Measurements from ENCODE around the gene AKR1C2. TPM values are rescaled to one million over a fixed set of nuclear protein-coding genes. Genes with fewer than 3 reads are reported as not detected.

Gene AKR1C2
- total RNA-seq, 3 donors from 2014 or later (not counting 1 experiment from before 2014, with no cell fraction given): not detected

DNA sequence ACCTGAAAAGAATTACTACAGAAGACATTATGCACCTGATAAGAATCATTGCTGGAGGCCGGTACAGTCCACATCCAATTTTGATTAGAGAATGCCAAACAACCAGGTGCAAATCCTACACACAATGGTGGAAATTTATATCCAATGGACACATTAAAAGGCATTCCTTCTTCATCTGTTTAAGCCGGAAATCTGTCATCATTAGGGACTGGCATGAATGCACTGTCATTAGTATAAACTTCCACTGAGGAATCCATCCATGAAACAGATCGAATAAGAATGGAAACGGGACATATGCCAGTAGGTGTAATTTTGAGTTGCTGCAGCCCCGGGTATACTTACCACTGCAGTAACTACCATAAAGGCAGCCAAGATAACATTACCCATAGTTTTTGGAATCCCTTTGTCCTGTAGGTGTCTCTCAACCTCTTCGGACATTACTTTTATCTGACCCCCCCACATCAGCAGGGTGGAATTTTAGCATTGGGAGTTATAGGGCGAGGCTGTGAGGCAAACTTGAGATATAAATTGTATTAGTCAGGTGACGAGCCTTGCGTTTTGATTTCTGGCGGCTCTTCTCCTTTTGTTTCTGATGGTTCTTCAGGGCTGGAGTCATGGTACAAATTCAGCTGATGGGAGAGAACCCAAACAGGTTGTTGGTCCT lies 36.5 kb upstream of the AKR1C2 start:
- H3K4me1 Mint-ChIP-seq: peaks cover 9 to 12% of the 10 kb centered on the region in 2 donors
- no peaks in the 10 kb centered on the region for H3K36me3 Mint-ChIP-seq
- no peaks in the 10 kb centered on the region for H3K27me3 ChIP-seq (ENCODE audit: control insufficient read depth, insufficient read depth, low read length)
- ATAC-seq (no peak), DNase-seq (no peak)
- 95% methylated on average over 8 of the region's 10 CpGs for WGBS (ENCODE audit: insufficient coverage)
- H3K9me3 ChIP-seq (ENCODE audit: control insufficient read depth, insufficient read depth, low read length): no peaks in the 10 kb centered on the region
- no peaks in the 10 kb centered on the region for H3K4me1 ChIP-seq (ENCODE audit: control insufficient read depth, insufficient read depth, low read length)
- peaks cover 2 to 11% of the 10 kb centered on the region in 2 donors for H3K27me3 Mint-ChIP-seq (ENCODE audit: low read depth in 2 of 2)
- peaks cover 2 to 6% of the 10 kb centered on the region in 2 donors for H3K9me3 Mint-ChIP-seq
- no peaks in the 10 kb centered on the region for H3K36me3 ChIP-seq (ENCODE audit: control insufficient read depth, insufficient read depth, low read length)
- no peak overlapping the region for H3K4me3 Mint-ChIP-seq
- TF ChIP-seq, protein P1, sequence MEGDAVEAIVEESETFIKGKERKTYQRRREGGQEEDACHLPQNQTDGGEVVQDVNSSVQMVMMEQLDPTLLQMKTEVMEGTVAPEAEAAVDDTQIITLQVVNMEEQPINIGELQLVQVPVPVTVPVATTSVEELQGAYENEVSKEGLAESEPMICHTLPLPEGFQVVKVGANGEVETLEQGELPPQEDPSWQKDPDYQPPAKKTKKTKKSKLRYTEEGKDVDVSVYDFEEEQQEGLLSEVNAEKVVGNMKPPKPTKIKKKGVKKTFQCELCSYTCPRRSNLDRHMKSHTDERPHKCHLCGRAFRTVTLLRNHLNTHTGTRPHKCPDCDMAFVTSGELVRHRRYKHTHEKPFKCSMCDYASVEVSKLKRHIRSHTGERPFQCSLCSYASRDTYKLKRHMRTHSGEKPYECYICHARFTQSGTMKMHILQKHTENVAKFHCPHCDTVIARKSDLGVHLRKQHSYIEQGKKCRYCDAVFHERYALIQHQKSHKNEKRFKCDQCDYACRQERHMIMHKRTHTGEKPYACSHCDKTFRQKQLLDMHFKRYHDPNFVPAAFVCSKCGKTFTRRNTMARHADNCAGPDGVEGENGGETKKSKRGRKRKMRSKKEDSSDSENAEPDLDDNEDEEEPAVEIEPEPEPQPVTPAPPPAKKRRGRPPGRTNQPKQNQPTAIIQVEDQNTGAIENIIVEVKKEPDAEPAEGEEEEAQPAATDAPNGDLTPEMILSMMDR (IDR thresholded peaks at IDR 0.05): no peak
- no peak overlapping the region for H3K27ac ChIP-seq (ENCODE audit: low read length)
- no peak overlapping the region for H3K4me3 ChIP-seq (ENCODE audit: low read length)
- no peak overlapping the region for H3K27ac Mint-ChIP-seq
- intact Hi-C loops (cut with micrococcal nuclease): no loop called here

DNA sequence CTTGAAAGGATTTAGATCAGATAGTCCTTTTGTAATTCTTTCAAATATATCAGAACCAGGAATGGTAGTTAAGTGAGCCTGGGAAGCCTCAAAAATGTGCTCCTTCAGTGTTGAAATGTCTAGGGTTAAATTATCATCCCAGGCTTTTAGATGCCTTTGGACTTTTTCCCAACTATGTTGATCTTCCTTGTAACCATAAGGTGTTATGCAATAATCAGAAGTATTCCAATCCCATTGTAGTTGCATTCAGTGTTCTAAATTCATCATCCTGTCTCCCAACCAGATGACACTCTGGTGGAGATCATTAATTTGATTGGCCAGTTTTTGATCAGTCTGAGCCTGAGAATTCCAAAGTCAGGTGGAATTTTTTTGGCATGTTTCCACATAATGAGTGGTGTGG lies 35.1 kb upstream of the AKR1C2 start:
- H3K9me3 ChIP-seq (ENCODE audit: control insufficient read depth, insufficient read depth, low read length): peaks cover 7% of the 10 kb centered on the region
- ATAC-seq: no peak
- peaks cover 3 to 9% of the 10 kb centered on the region in 2 donors for H3K9me3 Mint-ChIP-seq
- no peak for DNase-seq
- no peak overlapping the region for H3K27ac Mint-ChIP-seq
- H3K36me3 ChIP-seq (ENCODE audit: control insufficient read depth, insufficient read depth, low read length): no peaks in the 10 kb centered on the region
- H3K4me3 Mint-ChIP-seq: no peak overlapping the region
- H3K27me3 Mint-ChIP-seq (ENCODE audit: low read depth in 2 of 2): peaks cover 2 to 11% of the 10 kb centered on the region in 2 donors
- TF ChIP-seq, protein P1 (IDR thresholded peaks at IDR 0.05): no peak
- no peaks in the 10 kb centered on the region for H3K27me3 ChIP-seq (ENCODE audit: control insufficient read depth, insufficient read depth, low read length)
- peaks cover 7% of the 10 kb centered on the region for H3K36me3 Mint-ChIP-seq
- intact Hi-C loops (cut with micrococcal nuclease): no loop called here
- no peak overlapping the region for H3K27ac ChIP-seq (ENCODE audit: low read length)
- H3K4me1 Mint-ChIP-seq: peaks cover 9 to 12% of the 10 kb centered on the region in 2 donors
- H3K4me3 ChIP-seq (ENCODE audit: low read length): no peak overlapping the region
- no peaks in the 10 kb centered on the region for H3K4me1 ChIP-seq (ENCODE audit: control insufficient read depth, insufficient read depth, low read length)

DNA sequence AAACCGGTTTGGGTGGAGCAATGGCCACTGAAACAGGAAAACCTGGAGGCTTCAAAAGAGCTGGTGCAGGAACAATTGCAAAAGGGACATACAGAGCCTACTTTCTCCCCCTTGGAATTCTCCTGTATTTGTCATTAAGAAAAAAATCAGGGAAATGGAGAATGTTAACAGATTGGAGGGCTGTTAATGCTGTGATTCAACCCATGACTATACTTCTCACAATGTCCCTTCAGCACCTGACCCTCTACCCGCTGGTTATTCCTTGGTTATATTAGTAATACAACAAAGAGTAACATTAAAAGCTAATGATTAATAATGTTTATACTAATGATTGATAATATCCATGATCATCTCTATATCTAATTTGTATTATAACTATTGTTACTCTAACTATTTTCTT lies 34.4 kb upstream of the AKR1C2 start:
- Mint-ChIP-seq H3K27ac (no peak overlapping the region), H3K36me3 (peaks cover 12% of the 10 kb centered on the region), H3K9me3 (peaks cover 4 to 9% of the 10 kb centered on the region in 2 donors), H3K27me3 (ENCODE audit: low read depth in 2 of 2) (peaks cover 2 to 11% of the 10 kb centered on the region in 2 donors), H3K4me3 (no peak overlapping the region), H3K4me1 (peaks cover 9 to 12% of the 10 kb centered on the region in 2 donors)
- TF ChIP-seq, protein P1 (IDR thresholded peaks at IDR 0.05): no peak
- no peaks in the 10 kb centered on the region for H3K36me3 ChIP-seq (ENCODE audit: control insufficient read depth, insufficient read depth, low read length)
- H3K9me3 ChIP-seq (ENCODE audit: control insufficient read depth, insufficient read depth, low read length): peaks cover 9% of the 10 kb centered on the region
- ATAC-seq: no peak
- H3K4me1 ChIP-seq (ENCODE audit: control insufficient read depth, insufficient read depth, low read length): no peaks in the 10 kb centered on the region
- H3K4me3 ChIP-seq (ENCODE audit: low read length): no peak overlapping the region
- WGBS (ENCODE audit: insufficient coverage): 57% methylated on average over 1 of the region's 2 CpGs
- DNase-seq: no peak
- intact Hi-C loops (cut with micrococcal nuclease): no loop called here
- H3K27ac ChIP-seq (ENCODE audit: low read length): no peak overlapping the region
- no peaks in the 10 kb centered on the region for H3K27me3 ChIP-seq (ENCODE audit: control insufficient read depth, insufficient read depth, low read length)

DNA sequence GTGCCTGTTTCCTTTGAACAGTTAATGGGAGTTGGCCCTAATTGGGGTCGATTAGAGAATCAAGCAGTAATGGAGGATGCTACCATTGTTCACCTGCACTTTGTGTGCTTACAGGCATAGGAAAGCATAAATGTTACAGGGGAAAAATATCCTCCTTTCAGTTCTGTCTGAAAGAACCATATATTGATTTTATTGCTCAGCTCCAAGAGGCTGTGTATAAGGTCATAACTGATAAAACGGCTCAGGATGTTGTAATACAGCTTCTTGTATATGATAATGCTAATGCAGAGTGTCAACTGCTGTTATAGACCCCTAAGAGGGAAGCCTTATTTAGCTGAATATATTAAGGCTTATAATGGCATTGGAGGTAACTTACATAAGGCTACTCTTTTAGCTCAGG lies 32.9 kb upstream of the AKR1C2 start:
- Histone ChIP-seq H3K27ac (ENCODE audit: low read length) (no peak overlapping the region), H3K4me1 (ENCODE audit: control insufficient read depth, insufficient read depth, low read length) (no peaks in the 10 kb centered on the region), H3K9me3 (ENCODE audit: control insufficient read depth, insufficient read depth, low read length) (peaks cover 11% of the 10 kb centered on the region), H3K36me3 (ENCODE audit: control insufficient read depth, insufficient read depth, low read length) (no peaks in the 10 kb centered on the region), H3K4me3 (ENCODE audit: low read length) (no peak overlapping the region), H3K27me3 (ENCODE audit: control insufficient read depth, insufficient read depth, low read length) (no peaks in the 10 kb centered on the region)
- intact Hi-C loops (cut with micrococcal nuclease): no loop called here
- H3K4me1 Mint-ChIP-seq: peaks cover 7 to 10% of the 10 kb centered on the region in 2 donors
- H3K9me3 Mint-ChIP-seq: peaks cover 6 to 10% of the 10 kb centered on the region in 2 donors
- peaks cover 2 to 11% of the 10 kb centered on the region in 2 donors for H3K27me3 Mint-ChIP-seq (ENCODE audit: low read depth in 2 of 2)
- no peak overlapping the region for H3K4me3 Mint-ChIP-seq
- H3K36me3 Mint-ChIP-seq: peaks cover 16% of the 10 kb centered on the region
- 70% methylated on average over 2 of the region's 2 CpGs for WGBS (ENCODE audit: insufficient coverage)
- TF ChIP-seq, protein P1 (IDR thresholded peaks at IDR 0.05): no peak
- no peak overlapping the region for H3K27ac Mint-ChIP-seq
- no peak for ATAC-seq
- no peak for DNase-seq

Measured in natural killer cell (primary cell).